Neural progenitor cell (in vitro differentiated cells): ENCODE data around the gene CNTN1.

ENCODE experiments used
- CTCF ChIP-seq: fragments of 200-600 bp; sonication (generic); IDR thresholded peaks from 2 replicates; pipeline ENCODE4 v1.5.1; 2017; ENCODE audit warnings: antibody characterized with exemption, mild to moderate bottlenecking
- EZH2 ChIP-seq: fragments of 200-600 bp; sonication (generic); IDR thresholded peaks from 2 replicates; pipeline ENCODE4 v1.6.1; 2017; ENCODE audit warnings: antibody characterized with exemption, mild to moderate bottlenecking, moderate library complexity
- EZH2phosphoT487 ChIP-seq: fragments of 200-600 bp; sonication (generic); IDR thresholded peaks from 2 replicates; pipeline ENCODE4 v1.6.1; 2017; ENCODE audit warnings: antibody characterized with exemption

GRCh38 chr12:41049033-41049432, 356.8 kb downstream of the CNTN1 start:
- TF ChIP-seq EZH2phosphoT487: no peak
- no peak for TF ChIP-seq CTCF
- no peak for TF ChIP-seq EZH2
